CD4-positive, alpha-beta T cell (primary cell): ENCODE measurements around the gene TECPR1. TPM values are rescaled to one million over a fixed set of nuclear protein-coding genes. Genes with fewer than 3 reads are reported as not detected.
A peak's percentile ranks its signal among the peaks of the same experiment; 100 is the strongest.

Experiments
- ATAC-seq: fragments of 200-7000 bp; cut with Tn5 transposase; one replicate; pipeline ENCODE4 v1.10.0; 2022; ENCODE audit warnings: mild to moderate bottlenecking; ENCODE audit not compliant: poor library complexity
- CTCF ChIA-PET: fragments of 350-600 bp; sonication (Branson Sonifier 250); formaldehyde crosslinking; loops from one replicate; lab custom pipeline; 2021; ENCODE audit warnings: antibody characterized with exemption, inconsistent platforms; lab: Charles Lee
- POLR2A ChIA-PET: fragments of 350-600 bp; sonication (Branson Sonifier 250); formaldehyde crosslinking; loops from one replicate; lab custom pipeline; 2021; ENCODE audit warnings: antibody characterized with exemption, inconsistent platforms; lab: Charles Lee
- DNase-seq, 14 experiments: peaks; one replicate each; pipeline ENCODE4 v3.0.0-alpha.2; 2013 to 2020; ENCODE audit warnings: mixed read lengths in 2 of 14
- H3K27ac ChIP-seq, 2 donors: one replicate each; pipeline versions ENCODE4 v1.5.1 to v1.7.0; 2013; ENCODE audit warnings: low read length in 2 of 2, low read depth in 1 of 2, mild to moderate bottlenecking in 1 of 2
- H3K27me3 ChIP-seq, 2 experiments: 1 replicate in 1 of 2; 2 replicates in 1 of 2; pipeline versions ENCODE4 v1.6.1 to v1.7.0; 2013; ENCODE audit warnings: low read length in 2 of 2, control low read depth in 1 of 2, mild to moderate bottlenecking in 1 of 2, moderate library complexity in 1 of 2; ENCODE audit not compliant: insufficient read depth in 2 of 2, control insufficient read depth in 1 of 2
- H3K36me3 ChIP-seq: one replicate; pipeline ENCODE4 v1.6.1; 2013; ENCODE audit warnings: low read length, control low read depth; ENCODE audit not compliant: insufficient read depth
- H3K4me1 ChIP-seq: one replicate; pipeline ENCODE4 v1.6.1; 2013; ENCODE audit warnings: low read length, control low read depth; ENCODE audit not compliant: insufficient read depth
- H3K4me3 ChIP-seq: one replicate; pipeline ENCODE4 v1.5.1; 2013; ENCODE audit warnings: mild to moderate bottlenecking, low read length, moderate library complexity
- H3K9me3 ChIP-seq, 2 experiments: 1 replicate in 1 of 2; 2 replicates in 1 of 2; pipeline versions ENCODE4 v1.6.1 to v1.7.0; 2013; ENCODE audit warnings: low read length in 2 of 2, mild to moderate bottlenecking in 2 of 2, control low read depth in 1 of 2, moderate library complexity in 1 of 2; ENCODE audit not compliant: control insufficient read depth in 1 of 2, insufficient read depth in 1 of 2
- H3K27ac Mint-ChIP-seq: one replicate; pipeline ENCODE4 v1.8.0; 2020; ENCODE audit warnings: mixed read lengths
- H3K27me3 Mint-ChIP-seq: one replicate; pipeline ENCODE4 v1.8.0; 2021; ENCODE audit warnings: mixed read lengths
- H3K36me3 Mint-ChIP-seq: one replicate; pipeline ENCODE4 v1.8.0; 2021; ENCODE audit warnings: low read depth, mixed read lengths
- H3K4me1 Mint-ChIP-seq: one replicate; pipeline ENCODE4 v1.8.0; 2021; ENCODE audit warnings: low read depth, mixed read lengths
- H3K4me3 Mint-ChIP-seq: one replicate; pipeline ENCODE4 v1.8.0; 2020; ENCODE audit warnings: mild to moderate bottlenecking, mixed read lengths
- H3K9me3 Mint-ChIP-seq: one replicate; pipeline ENCODE4 v1.8.0; 2020; ENCODE audit warnings: mixed read lengths
- CTCF ChIP-seq: fragments of 200-600 bp; IDR thresholded peaks from one replicate; pipeline ENCODE4 v1.8.0; 2022; ENCODE audit warnings: antibody characterized with exemption, mild to moderate bottlenecking
- intact Hi-C, 2 experiments: fragments of 100-400 bp; cut with DNase I in 1 of 2; cut with micrococcal nuclease in 1 of 2; formaldehyde crosslinking; loops; one replicate each; pipeline versions ENCODE4 v1.15.1 to v1.9.0; 2023 to 2025; cut with DNase I, micrococcal nuclease
- total RNA-seq, 174 experiments: library from RNA in 2 of 174; stranded (reverse) in 2 of 174; gene quantifications; one replicate each; pipeline ENCODE4 v1.2.3 and lab custom pipeline; 2021 to 2026

TECPR1 gene
- total RNA-seq, 2 experiments from 2014 or later, result 85.9 to 90.4 TPM

- no peak overlapping the region for H3K27ac ChIP-seq
- H3K9me3 ChIP-seq, result no peaks in the 10 kb centered on the region
- H3K4me3 ChIP-seq, result no peak overlapping the region
- intact Hi-C loops, result loop anchor here (5.0 to 10.0 kb wide), 2 partner anchors 448 to 450 kb away; no protein-coding TSS in a partner anchor
- CTCF ChIA-PET, result no interaction called here
- TF ChIP-seq CTCF, result no peak
- POLR2A ChIA-PET, result no interaction called here
- peaks cover 13% of the 10 kb centered on the region for H3K36me3 Mint-ChIP-seq
- H3K4me1 ChIP-seq, result no peaks in the 10 kb centered on the region
- no peaks in the 10 kb centered on the region for H3K4me1 Mint-ChIP-seq
- no peak overlapping the region for H3K27ac Mint-ChIP-seq
- no peaks in the 10 kb centered on the region for H3K9me3 Mint-ChIP-seq
- no peak for DNase-seq
- H3K27me3 Mint-ChIP-seq, result no peaks in the 10 kb centered on the region
- peaks cover 14% of the 10 kb centered on the region for H3K36me3 ChIP-seq
- H3K4me3 Mint-ChIP-seq, result no peak overlapping the region
- ATAC-seq, result no peak
- no peaks in the 10 kb centered on the region for H3K27me3 ChIP-seq
Measured at GRCh38 chr7:98296833-98297232, 44.8 kb upstream of the TECPR1 start.

- ATAC-seq, result no peak
- H3K27ac ChIP-seq, result no peak overlapping the region
- H3K9me3 ChIP-seq, result no peaks in the 10 kb centered on the region
- ChIA-PET POLR2A (no interaction called here), CTCF (no interaction called here)
- no peaks in the 10 kb centered on the region for H3K27me3 ChIP-seq
- intact Hi-C loops, result loop anchor here (5.0 to 10.0 kb wide), 2 partner anchors 449 to 452 kb away; no protein-coding TSS in a partner anchor
- Mint-ChIP-seq H3K4me1 (no peaks in the 10 kb centered on the region), H3K27me3 (no peaks in the 10 kb centered on the region), H3K4me3 (no peak overlapping the region), H3K36me3 (peaks cover 14% of the 10 kb centered on the region), H3K27ac (no peak overlapping the region), H3K9me3 (no peaks in the 10 kb centered on the region)
- no peak for TF ChIP-seq CTCF
- no peak overlapping the region for H3K4me3 ChIP-seq
- no peaks in the 10 kb centered on the region for H3K4me1 ChIP-seq
- no peak for DNase-seq
- H3K36me3 ChIP-seq, result peaks cover 21% of the 10 kb centered on the region
Measured at GRCh38 chr7:98295467-98296192, 43.6 kb upstream of the TECPR1 start.

DNA sequence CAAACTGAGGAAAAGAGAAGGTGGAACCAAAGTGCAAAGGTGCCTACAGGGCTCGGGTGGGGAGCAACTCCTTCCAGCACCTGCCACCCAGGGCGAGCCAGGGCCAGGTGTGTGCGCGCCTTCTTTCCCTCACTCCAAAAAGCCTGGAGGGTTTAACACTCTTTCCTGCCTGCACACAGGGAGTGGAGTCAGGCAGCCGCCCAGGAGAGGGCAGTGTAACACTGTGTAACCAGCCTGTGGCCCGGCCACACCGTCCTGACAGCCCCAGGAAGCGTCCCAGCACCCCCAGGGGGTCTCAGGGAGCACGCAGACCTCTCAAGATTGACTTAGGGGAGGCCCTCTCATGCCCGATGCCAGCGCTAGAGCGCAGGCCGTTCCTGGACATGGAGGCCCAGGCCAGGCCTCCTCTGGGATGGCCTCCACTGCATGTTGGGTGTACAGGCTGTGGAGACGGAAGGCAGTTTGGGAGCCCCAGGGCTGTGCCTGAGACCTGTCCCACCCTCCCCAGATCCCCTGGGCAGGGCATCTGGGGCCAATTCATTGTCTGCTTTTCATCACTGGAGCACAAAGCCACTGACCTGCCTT lies 42.9 kb upstream of the TECPR1 start:
- Mint-ChIP-seq H3K36me3 (peaks cover 14% of the 10 kb centered on the region), H3K27me3 (no peaks in the 10 kb centered on the region), H3K4me1 (no peaks in the 10 kb centered on the region), H3K9me3 (no peaks in the 10 kb centered on the region), H3K4me3 (no peak overlapping the region), H3K27ac (no peak overlapping the region)
- ATAC-seq (peak; percentile 51), DNase-seq (peak in 4 of 14 experiments; percentile 15 to 48 (median 36))
- CTCF ChIA-PET, result no interaction called here
- no peaks in the 10 kb centered on the region for H3K27me3 ChIP-seq
- TF ChIP-seq CTCF, result peak; percentile 19
- H3K27ac ChIP-seq, result no peak overlapping the region
- POLR2A ChIA-PET, result no interaction called here
- H3K36me3 ChIP-seq, result peaks cover 21% of the 10 kb centered on the region
- H3K4me1 ChIP-seq, result no peaks in the 10 kb centered on the region
- H3K4me3 ChIP-seq, result no peak overlapping the region
- intact Hi-C loops, result loop anchor here (5.0 to 10.0 kb wide), 2 partner anchors 450 to 452 kb away; no protein-coding TSS in a partner anchor
- no peaks in the 10 kb centered on the region for H3K9me3 ChIP-seq
